GM18909 (cell line): ENCODE data around the gene DNAAF1.

Source experiments
- ATAC-seq: cut with Tn5 transposase; IDR thresholded peaks from one replicate; pipeline ENCODE4 v1.9.1; 2021; ENCODE audit warnings: mild to moderate bottlenecking; ENCODE audit not compliant: unreplicated experiment, poor library complexity

The DNAAF1 gene

GRCh38 chr16:84121007-84121406, 24.1 kb upstream of the DNAAF1 start:
- ATAC-seq, result no peak

GRCh38 chr16:84124257-84125073, 20.6 kb upstream of the DNAAF1 start:
- no peak for ATAC-seq

GRCh38 chr16:84131117-84131516, 14.0 kb upstream of the DNAAF1 start:
- no peak for ATAC-seq

- ATAC-seq, result no peak
Observed at GRCh38 chr16:84132527-84133285, 12.4 kb upstream of the DNAAF1 start.

GRCh38 chr16:84136331-84137125, 8.6 kb upstream of the DNAAF1 start:
- ATAC-seq, result no peak

- ATAC-seq, result no peak
Observed at GRCh38 chr16:84137287-84137686, 7.8 kb upstream of the DNAAF1 start.

- no peak for ATAC-seq
Observed at GRCh38 chr16:84137769-84138357, 7.2 kb upstream of the DNAAF1 start.

- no peak for ATAC-seq
Observed at GRCh38 chr16:84138500-84138823, 6.6 kb upstream of the DNAAF1 start.

GRCh38 chr16:84138824-84139627, 6.1 kb upstream of the DNAAF1 start:
- no peak for ATAC-seq

- no peak for ATAC-seq
Observed at GRCh38 chr16:84139628-84140258, 5.4 kb upstream of the DNAAF1 start.

GRCh38 chr16:84141143-84141670, 3.9 kb upstream of the DNAAF1 start:
- ATAC-seq, result no peak

- ATAC-seq, result no peak
Observed at GRCh38 chr16:84143081-84143480, 2.0 kb upstream of the DNAAF1 start.

- no peak for ATAC-seq
Observed at GRCh38 chr16:84143784-84144199, 1.3 kb upstream of the DNAAF1 start.

GRCh38 chr16:84144209-84144858, 774 bp upstream of the DNAAF1 start:
- peak; percentile 11 for ATAC-seq

GRCh38 chr16:84150926-84151325, 5.8 kb downstream of the DNAAF1 start:
- no peak for ATAC-seq

GRCh38 chr16:84153660-84154214, 8.6 kb downstream of the DNAAF1 start:
- no peak for ATAC-seq

- no peak for ATAC-seq
Observed at GRCh38 chr16:84155226-84155625, 10.1 kb downstream of the DNAAF1 start.

GRCh38 chr16:84155771-84156170, 10.7 kb downstream of the DNAAF1 start:
- ATAC-seq, result no peak
